CD4-positive, alpha-beta T cell treated with Interleukin-21 for 1 hour (primary cell): Measurements from ENCODE around the gene CCDC178.
"Not testable (repeated sequence)": the region's sequence is repeated elsewhere in the genome, so short reads cannot be mapped to it uniquely, and the experiment has no call there.

ENCODE experiments used
- DNase-seq: peaks from one replicate; pipeline ENCODE4 v3.0.0-alpha.2; 2020

The CCDC178 gene

DNA sequence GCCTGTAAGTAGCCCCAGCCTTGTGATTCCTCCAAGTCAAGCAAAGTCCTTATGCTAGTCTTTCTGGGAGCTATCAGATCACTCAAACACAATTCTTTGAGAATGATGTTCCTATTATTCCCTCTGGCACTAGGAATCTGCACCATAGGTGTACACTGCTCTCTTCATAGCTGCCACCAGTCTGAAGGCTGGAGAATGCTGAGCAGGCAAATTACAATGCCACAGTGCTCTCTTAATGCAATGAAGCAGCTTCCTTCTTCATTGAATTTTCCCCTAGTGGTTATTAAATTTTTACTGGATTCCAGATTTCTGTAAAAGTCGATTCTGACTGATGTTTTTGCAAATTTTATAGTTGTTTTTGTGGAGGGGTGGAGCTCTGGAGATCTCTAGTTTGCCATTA, 84.8 kb downstream of the CCDC178 start:
- no peak for DNase-seq

DNA sequence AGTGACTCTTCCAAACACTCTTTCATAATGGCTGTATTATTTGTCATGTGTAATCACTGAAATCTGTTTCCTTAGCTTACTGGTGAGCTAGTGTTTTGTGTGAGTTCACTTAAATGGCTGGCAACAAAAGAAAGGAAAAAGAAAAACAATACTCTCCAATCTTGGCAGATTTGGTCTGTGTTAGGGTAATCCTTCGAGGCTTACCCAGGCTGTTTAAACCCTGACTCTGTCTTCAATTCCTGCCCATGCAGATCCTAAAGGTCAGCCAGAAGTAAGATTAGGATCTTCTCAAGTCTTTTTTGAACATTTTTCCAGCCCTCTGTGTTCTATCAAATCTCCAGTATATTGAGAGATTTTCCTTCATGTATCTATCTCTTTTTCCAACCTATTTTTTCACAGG, 85.3 kb downstream of the CCDC178 start:
- no peak for DNase-seq

- DNase-seq = no peak
Measured at GRCh38 chr18:33350256-33350655, 90.3 kb downstream of the CCDC178 start.

DNA sequence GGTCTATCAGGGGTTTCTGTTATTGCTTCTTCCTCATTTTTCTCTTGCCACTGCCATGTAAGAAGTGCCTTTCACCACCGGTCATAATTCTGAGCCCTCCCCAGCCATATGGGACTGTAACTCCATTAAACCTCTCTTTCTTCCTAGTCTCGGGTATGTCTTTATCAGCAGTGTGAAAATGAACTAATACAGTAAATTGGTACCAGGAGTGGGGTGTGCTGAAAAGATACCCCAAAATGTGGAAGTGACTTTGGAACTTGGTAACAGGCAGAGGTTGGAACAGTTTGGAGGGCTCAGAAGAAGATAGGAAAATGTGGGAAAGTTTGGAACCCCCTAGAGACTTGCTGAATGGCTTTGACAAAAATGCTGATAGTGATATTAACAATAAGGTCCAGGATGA, 100.8 kb downstream of the CCDC178 start:
- not testable (repeated sequence) for DNase-seq

- no peak for DNase-seq
Measured at GRCh38 chr18:33334781-33335180, 105.7 kb downstream of the CCDC178 start.

- no peak for DNase-seq
Measured at GRCh38 chr18:33330711-33331110, 109.8 kb downstream of the CCDC178 start.

- no peak for DNase-seq
Measured at GRCh38 chr18:33326975-33327374, 113.5 kb downstream of the CCDC178 start.

GRCh38 chr18:33317640-33318039, 122.9 kb downstream of the CCDC178 start:
- no peak for DNase-seq

GRCh38 chr18:33316146-33316587, 124.4 kb downstream of the CCDC178 start:
- DNase-seq = no peak

- no peak for DNase-seq
Measured at GRCh38 chr18:33307520-33307919, 133.0 kb downstream of the CCDC178 start.

- DNase-seq = no peak
Measured at GRCh38 chr18:33304277-33304676, 136.2 kb downstream of the CCDC178 start.

GRCh38 chr18:33291539-33291938, 149.0 kb downstream of the CCDC178 start:
- DNase-seq = no peak

DNA sequence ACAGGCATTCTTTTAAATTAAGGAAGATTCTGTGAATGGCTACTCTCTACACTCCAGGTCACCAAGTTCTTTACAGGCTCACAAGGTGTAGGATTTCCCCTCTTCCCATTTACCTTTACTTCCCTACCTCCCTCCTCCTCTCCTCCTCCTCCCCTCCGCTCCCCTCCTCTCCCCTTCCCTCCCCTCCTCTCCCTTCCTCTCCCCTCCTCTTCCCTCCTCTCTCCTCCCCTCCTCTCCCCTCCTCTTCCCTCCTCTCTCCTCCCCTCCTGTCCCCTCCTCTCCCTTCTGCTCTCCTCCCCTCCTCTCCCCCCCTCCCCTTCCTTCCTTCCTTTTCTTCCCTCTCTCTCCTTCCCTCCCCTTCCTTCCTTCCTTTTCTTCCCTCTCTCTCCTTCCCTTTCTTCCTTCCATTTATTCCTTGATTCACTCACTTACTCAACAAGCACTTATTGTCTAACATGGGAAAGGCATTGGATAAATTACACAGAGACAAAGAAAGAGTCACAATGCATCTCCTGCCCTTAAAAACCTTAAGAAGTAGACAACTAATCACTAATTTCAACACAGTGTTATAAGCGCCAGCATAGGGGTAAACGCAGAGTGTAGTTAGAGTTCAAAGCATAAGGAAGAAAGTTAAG, 152.3 kb downstream of the CCDC178 start:
- DNase-seq = no peak

- DNase-seq = no peak
Measured at GRCh38 chr18:33282709-33283333, 157.7 kb downstream of the CCDC178 start.

GRCh38 chr18:33282142-33282541, 158.4 kb downstream of the CCDC178 start:
- DNase-seq = no peak

GRCh38 chr18:33277431-33277830, 163.1 kb downstream of the CCDC178 start:
- no peak for DNase-seq

- DNase-seq = no peak
Measured at GRCh38 chr18:33275843-33276242, 164.7 kb downstream of the CCDC178 start.

GRCh38 chr18:33270297-33270696, 170.2 kb downstream of the CCDC178 start:
- DNase-seq = no peak

- no peak for DNase-seq
Measured at GRCh38 chr18:33269223-33269622, 171.3 kb downstream of the CCDC178 start.

- DNase-seq = no peak
Measured at GRCh38 chr18:33264566-33264965, 176.0 kb downstream of the CCDC178 start.

- DNase-seq = no peak
Measured at GRCh38 chr18:33239298-33239697, 201.2 kb downstream of the CCDC178 start.

- no peak for DNase-seq
Measured at GRCh38 chr18:33232318-33232626, 208.2 kb downstream of the CCDC178 start.

- DNase-seq = peak; percentile 34
Measured at GRCh38 chr18:33231474-33232317, 208.8 kb downstream of the CCDC178 start.

GRCh38 chr18:33212363-33212762, 228.2 kb downstream of the CCDC178 start:
- DNase-seq = no peak
